ENCODE results near the gene ADARB2.

GRCh38 chr10:1687623-1688150, 49.6 kb downstream of the ADARB2 start:
- TF ChIP-seq CTCF (IDR thresholded peaks at IDR 0.05) (no peak), POLR2AphosphoS5 (IDR thresholded peaks at IDR 0.05) (no peak), EP300 (IDR thresholded peaks at IDR 0.05) (no peak), POLR2A (IDR thresholded peaks at IDR 0.05) (no peak)
